GM19397 (cell line): ENCODE measurements around the gene FHL2.

ENCODE experiments used
- ATAC-seq: cut with Tn5 transposase; IDR thresholded peaks from one replicate; pipeline ENCODE4 v1.9.1; 2021; ENCODE audit warnings: mild to moderate bottlenecking, moderate library complexity; ENCODE audit not compliant: unreplicated experiment

The FHL2 gene

DNA sequence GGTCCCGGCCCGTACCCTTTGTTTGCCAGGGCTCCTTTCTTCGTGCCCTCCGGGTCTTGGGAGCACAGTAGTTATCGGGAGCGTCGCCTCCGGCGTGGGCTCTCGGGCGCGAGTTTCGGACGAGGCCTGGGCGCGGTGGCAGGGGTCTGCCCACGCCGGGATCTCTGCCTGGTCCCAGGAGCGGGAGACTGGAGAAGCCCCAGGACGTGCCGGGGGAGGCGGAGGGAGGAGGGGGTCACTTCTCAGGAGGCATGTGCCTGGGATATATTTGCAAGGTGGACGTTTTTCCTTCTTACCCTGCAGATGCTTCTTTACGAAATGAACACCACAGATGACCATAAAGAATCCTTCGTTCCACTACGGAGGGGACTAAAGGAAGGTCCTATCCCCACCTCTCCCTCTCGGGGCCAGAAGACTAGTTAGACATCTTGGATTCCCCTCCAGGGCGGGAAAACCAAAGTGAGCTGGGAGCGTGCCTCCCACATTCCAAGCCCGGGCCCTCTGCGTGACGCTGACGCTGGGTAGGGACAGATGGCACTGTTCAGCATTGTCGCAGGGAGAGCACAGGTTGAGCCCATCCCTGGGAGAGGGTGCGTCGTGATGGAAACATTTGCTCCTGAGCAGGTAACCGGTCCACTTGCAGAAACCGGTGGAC is 483 bp upstream of the FHL2 start:
- ATAC-seq: no peak

DNA sequence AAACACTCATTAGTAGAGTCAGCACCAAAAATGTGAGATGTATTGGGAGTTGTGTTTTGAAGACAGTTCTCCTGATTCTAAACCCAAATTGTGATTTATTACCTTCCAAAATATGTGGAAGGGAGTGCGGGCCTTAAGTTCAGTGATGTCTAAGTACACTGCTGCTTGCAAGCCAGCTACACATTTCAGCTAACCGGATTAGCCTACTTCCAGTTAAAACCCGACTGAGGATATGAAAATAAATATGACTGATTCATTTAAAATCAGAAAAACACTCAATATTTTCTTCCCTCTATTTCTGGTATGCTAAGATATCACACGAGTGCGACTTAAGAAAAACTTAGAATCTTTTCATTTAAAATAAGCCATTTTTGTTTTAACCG is 907 bp downstream of the FHL2 start:
- no peak for ATAC-seq

GRCh38 chr2:105397025-105397722 is 1.7 kb downstream of the FHL2 start:
- no peak for ATAC-seq

GRCh38 chr2:105396254-105397024 is 2.4 kb downstream of the FHL2 start:
- ATAC-seq: no peak

GRCh38 chr2:105395691-105396090 is 3.2 kb downstream of the FHL2 start:
- ATAC-seq: no peak

DNA sequence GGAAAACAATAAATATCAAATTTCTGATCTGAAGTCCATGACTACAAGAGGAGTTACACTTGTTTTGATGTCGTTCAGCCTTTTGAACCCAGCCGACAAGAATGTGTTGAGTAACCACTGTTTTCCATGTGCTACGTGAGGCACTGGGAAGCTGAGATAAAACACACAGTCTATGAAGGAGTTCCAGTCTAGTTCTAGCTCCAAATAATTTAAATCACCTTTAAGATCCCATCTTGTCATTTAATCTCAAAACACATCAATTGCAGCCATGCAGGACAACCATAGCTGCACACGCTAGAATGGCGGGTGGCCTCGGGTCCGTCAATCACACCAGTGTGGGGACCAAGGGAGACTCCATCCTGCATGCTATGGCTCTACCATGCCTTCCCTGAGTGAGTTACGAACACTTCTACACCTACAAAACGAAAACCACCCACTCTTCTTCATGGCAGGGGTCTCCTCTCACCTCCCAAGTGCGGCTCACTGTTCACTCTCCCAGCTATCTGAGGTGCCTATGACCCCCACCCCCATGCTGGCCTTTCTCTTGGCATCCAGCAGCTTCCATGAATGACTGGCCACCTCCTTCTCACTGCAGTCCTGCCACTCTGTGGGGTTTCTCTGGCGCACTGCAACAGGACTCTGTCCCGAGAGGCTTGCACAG is 3.8 kb downstream of the FHL2 start:
- ATAC-seq: no peak

DNA sequence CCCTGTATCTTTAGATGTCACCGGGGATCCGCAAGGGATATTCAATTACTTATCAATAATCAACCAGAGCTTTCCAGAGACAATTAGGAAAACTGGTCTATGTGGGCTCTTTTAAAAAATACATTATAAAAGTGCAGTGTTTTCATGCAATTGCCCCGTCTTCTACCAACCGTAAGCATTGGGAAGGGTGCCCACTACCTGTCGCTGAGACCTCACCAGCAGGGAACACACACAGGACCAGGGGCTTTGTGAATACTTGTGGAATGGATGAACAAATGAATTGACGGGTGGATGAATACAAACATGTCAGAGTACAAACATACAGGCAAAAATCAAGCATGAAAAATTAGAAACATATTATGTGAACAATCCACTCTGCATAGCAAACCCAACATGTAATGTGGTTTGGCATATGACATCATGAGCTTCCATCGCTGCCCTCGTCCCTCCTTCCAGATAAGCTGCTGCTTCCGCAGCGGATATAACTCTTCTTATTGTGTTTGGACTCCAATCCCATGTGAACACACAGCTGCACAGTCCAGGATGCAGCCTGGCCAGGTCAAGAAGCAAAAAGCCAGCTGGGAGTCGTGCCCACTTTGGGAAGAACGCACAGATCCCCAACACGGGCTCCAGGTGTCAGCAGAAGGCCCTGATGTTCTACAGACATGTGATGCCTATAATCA is 5.3 kb downstream of the FHL2 start:
- no peak for ATAC-seq

- no peak for ATAC-seq
These were observed 6.8 kb downstream of the FHL2 start for GRCh38 chr2:105391763-105392662.

DNA sequence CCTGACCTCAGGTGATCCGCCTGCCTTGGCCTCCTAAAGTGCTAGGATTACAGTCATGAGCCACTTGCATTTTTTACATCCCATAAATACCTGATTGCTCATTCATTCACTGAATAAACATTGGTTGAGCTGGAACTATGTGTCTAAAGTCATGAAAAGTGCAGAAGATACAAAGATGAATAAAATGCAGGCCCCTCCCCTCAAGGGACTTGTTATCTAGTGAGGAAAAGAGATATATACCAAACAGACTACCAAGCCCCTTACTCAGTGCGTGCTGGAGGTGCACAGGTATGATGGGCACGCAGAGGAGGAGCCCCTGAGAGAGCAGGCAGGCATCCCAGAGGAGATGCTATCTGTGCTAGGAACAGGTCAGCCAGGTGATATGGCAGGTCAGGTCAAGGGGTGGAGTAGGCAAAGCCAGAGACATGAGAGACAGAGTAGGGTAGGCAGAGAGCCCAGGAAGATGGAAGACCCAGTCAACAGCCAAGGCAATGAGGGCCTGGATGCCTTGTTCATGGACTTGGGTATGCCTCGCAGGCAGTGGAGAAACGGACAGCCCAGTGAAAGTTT is 7.7 kb downstream of the FHL2 start:
- ATAC-seq: no peak

DNA sequence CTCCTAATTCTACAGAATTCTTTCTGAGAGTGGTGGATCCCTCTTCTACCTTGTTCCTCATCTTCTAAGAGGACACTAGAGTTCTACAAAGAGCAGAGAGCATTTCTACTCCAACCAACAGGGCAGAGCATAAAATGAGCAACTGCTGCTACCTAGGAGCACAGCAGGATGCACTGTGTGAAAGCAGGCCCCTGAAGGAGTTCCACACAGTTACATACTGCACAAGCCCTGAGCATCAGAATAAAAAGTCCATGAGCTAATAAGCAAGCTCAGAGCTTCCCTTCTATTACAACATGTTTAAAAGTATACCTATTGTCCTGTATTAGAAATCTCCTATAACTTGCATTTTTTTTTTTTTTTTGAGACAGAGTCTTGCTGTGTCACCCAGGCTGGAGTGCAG is 8.4 kb downstream of the FHL2 start:
- no peak for ATAC-seq

DNA sequence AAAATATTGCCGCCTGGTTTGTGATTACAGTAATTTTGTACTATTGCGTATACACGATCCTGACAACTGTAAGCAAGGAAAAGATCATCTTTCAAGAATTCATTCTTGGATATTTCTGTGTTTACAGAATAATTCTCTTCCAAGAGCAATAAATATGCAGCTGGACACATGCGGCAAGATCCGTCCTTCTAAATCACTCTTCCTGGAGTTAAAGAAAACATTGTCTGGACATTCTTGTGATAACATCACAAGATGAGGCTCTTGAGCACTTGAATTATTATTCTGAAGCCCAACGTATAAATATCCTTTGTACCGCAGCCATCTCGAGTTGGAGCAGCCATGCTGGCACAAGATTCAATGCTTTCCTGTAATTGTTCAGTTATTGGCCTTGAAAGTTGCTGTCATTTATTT is 9.9 kb downstream of the FHL2 start:
- no peak for ATAC-seq

DNA sequence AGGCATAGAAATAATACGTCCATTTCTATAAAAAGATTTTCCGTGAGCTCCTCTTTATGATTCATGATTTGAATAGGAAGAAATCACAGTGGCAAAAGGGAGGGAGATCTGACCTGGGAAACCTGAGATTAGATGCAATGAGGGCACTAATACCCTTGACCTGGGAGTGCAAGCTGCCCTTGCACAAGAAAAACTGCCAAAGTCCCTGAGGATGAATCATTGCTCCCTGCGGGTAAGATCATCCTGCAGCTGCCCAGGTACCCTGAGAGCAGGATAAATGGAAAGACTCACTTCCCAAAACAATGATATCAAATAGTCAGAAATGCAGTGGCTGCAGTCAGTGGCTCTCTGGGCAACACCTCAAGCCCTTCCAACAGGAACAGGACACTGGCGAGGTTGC is 11.6 kb downstream of the FHL2 start:
- no peak for ATAC-seq

- ATAC-seq: no peak
These were observed 12.9 kb downstream of the FHL2 start for GRCh38 chr2:105385731-105386540.

GRCh38 chr2:105384861-105385260 is 14.0 kb downstream of the FHL2 start:
- no peak for ATAC-seq

GRCh38 chr2:105384216-105384615 is 14.6 kb downstream of the FHL2 start:
- ATAC-seq: no peak

- no peak for ATAC-seq
These were observed 15.3 kb downstream of the FHL2 start for GRCh38 chr2:105383432-105384166.

- no peak for ATAC-seq
These were observed 16.7 kb downstream of the FHL2 start for GRCh38 chr2:105382177-105382576.

- ATAC-seq: no peak
These were observed 17.7 kb downstream of the FHL2 start for GRCh38 chr2:105381101-105381668.
